GM12892 (cell line): ENCODE data around the gene SIRT7.
A peak's percentile ranks its signal among the peaks of the same experiment; 100 is the strongest.
"Not testable (repeated sequence)": the region's sequence is repeated elsewhere in the genome, so short reads cannot be mapped to it uniquely, and the experiment has no call there.

ENCODE experiments used
- DNase-seq: peaks from one replicate; pipeline ENCODE4 v3.0.0; 2011; ENCODE audit not compliant: insufficient read length
- FAIRE-seq: peaks from 2 replicates; lab custom pipeline; 2011; peaks lifted over from hg19 to GRCh38; lab: Jason Lieb, UNC
- POLR2A ChIP-seq: IDR thresholded peaks from 2 replicates; pipeline ENCODE4 v1.6.1; 2011; ENCODE audit warnings: low read depth, low read length, control low read depth
- POLR2AphosphoS5 ChIP-seq: IDR thresholded peaks from 2 replicates; pipeline ENCODE4 v1.6.1; 2011; ENCODE audit warnings: low read depth, low read length, control low read depth
- TAF1 ChIP-seq: IDR thresholded peaks from 2 replicates; pipeline ENCODE4 v1.6.1; 2011; ENCODE audit warnings: low read depth, mild to moderate bottlenecking, control low read depth, low read length, borderline replicate concordance

The SIRT7 gene

DNA sequence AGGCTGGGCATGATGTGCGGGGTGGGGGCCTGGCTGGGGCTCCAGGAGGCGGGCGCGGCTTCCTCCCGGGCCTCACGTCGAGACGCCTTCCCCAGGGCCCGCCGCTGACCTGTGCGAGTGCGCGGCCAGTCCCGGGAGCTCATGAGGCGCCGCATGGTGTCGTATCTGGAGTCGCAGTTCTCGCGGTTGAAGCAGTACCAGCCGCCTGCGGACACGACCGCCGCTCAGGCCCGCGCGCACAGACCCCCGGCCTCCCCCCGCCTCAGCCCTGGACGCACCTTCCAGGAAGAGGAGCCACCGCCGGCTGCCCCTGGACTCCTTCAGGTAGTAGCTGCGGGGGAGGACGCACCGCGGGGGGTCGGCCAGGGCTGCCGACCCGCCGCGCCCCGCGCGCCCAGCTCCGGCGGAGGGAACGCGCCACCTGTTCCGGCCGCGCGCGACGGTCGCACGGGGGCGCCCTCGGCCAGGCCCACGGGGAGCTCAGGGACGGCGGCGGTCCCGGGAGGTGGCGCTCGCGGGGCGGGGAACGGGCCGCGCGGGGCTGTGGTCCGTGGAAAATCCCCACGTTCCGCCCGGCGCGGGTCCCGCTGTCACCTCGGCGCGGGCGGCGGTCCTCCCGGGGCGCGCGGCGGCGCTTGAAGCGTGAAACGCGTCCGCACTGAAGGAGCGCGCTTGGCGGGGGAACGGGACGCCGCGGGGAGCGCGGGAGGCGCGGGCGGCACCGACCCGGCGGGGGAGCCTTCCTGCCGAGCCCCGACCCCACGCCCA is 41.6 kb upstream of the SIRT7 start:
- peak; percentile 83 for FAIRE-seq

GRCh38 chr17:81958633-81959342 is 40.8 kb upstream of the SIRT7 start:
- TF ChIP-seq POLR2AphosphoS5 (no peak), TAF1 (no peak), POLR2A (no peak)
- DNase-seq (no peak), FAIRE-seq (no peak)

More for the DNA sequence above, 41.6 kb upstream of the SIRT7 start:
- DNase-seq: peak; percentile 83
- no peak for TF ChIP-seq POLR2A

DNA sequence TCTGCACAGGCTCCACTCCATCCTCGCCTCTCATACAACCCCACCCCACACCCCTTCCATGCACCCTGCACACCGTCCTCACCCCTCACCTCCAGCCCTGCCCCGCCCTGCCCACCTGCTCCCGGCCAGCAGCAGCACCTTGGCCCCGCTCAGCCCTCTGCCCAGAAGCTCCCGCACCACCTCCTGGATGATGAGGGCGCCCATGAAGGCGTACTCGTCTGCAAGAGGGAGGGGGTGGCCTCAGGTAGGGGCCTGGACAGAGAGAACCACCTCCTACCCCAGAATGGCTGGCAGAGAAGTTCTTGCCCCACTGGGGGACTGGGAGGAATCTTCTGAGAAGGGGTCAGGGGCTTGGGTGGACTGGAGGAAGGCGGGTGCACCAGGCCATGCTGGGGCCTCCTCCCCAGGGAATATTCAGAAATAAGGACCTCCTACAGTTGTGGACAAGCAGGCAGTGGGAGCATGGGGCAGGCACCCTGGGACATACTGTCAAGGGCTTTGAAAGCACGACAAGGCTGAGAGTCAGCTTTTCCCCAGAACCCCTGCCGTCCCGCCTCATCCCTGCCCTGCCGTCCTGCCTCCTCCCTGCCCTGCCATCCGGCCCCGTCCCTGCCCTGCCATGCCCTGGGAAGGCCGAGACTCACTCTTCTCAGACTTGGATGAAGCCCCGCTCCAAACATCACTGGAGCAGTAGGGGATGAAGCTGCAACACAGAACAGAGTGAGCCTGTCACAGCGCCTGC is 39.9 kb upstream of the SIRT7 start:
- TF ChIP-seq TAF1 (no peak), POLR2A (no peak), POLR2AphosphoS5 (no peak)
- DNase-seq (no peak), FAIRE-seq (no peak)

DNA sequence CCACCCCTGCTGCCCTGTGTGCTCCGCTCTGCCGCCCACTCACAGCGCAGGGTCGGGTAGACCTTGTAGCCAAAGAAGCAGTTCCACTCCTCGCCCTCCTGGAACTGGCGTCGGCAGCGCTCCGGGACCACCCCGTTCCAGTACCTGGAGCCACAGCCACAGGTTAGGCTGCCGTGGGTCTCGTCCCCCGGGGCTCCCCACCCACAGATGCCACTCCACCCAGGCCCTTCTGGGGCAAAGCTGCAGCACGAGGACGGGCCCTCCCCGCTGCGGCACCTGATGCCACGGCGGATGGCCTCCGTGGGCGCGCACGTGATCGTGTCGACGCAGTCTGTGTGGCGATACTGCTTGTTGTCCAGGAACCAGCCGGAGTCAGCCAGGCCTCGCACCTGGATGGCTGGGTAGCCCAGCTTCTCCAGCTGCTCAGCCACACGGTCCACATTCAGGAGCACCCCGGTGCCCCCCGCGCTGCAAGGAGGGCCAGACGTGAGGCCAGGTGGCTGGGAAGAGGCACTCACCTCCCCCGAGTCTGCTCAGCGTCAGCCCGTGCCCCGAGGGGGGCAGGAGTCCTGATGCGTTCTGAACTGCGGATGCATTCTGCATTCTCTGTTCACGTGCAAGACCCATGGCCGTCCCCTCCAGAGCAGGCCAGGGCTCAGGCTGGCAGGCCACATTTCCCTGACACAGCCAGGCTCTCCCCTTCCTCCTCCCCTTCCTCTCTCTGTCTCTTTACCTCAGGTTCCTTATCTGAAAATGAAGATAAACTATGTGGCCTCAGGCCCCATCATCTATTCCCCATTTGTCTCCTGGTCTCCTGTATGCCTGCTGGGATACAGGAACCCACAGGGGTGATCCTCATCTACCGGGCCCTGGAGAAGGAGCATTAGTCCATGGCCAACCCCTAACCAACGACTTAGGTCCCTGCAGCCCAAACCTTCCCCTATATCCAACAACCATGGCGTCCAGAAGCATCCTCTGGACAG is 38.9 kb upstream of the SIRT7 start:
- no peak for FAIRE-seq
- TF ChIP-seq POLR2AphosphoS5: no peak
- TF ChIP-seq POLR2A: no peak
- no peak for TF ChIP-seq TAF1
- DNase-seq: no peak

- TF ChIP-seq TAF1: no peak
- no peak for TF ChIP-seq POLR2A
- no peak for TF ChIP-seq POLR2AphosphoS5
- DNase-seq (no peak), FAIRE-seq (no peak)
These were observed 38.0 kb upstream of the SIRT7 start for GRCh38 chr17:81955756-81956544.

- DNase-seq (no peak), FAIRE-seq (no peak)
- no peak for TF ChIP-seq TAF1
- TF ChIP-seq POLR2A: no peak
- no peak for TF ChIP-seq POLR2AphosphoS5
These were observed 37.2 kb upstream of the SIRT7 start for GRCh38 chr17:81955058-81955681.

- DNase-seq: no peak
- FAIRE-seq: no peak
- TF ChIP-seq POLR2A: no peak
These were observed 36.4 kb upstream of the SIRT7 start for GRCh38 chr17:81954131-81955057.

GRCh38 chr17:81953443-81953842 is 35.5 kb upstream of the SIRT7 start:
- FAIRE-seq, DNase-seq: not testable (repeated sequence)

DNA sequence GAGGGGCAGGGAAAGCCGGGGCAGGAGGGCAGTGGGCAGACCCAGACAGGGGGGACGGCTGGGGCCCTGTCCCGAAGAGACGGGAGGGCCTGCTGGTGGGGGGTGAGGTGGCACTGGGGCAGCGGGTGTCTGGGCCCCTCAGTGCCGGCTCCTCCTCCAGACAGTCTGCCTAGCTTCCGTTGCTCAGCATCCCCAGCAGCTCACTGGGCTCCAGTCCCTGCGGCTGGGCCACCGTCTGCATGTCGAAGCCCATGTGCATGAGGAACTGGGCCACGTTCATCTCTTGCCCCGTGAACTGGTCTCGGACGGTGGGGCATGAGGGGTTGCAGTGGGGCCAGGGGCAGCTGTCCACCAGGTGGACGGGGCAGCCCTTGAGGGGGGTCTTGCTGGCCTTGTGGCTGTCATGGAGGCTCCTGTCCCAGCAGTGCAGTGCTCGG is 34.8 kb upstream of the SIRT7 start:
- DNase-seq: no peak
- no peak for TF ChIP-seq POLR2AphosphoS5
- TF ChIP-seq TAF1: no peak
- TF ChIP-seq POLR2A: no peak
- FAIRE-seq: no peak
